Neural cell (in vitro differentiated cells): ENCODE results near the gene FDPS. TPM values are rescaled to one million over a fixed set of nuclear protein-coding genes. Genes with fewer than 3 reads are reported as not detected.
A peak's percentile ranks its signal among the peaks of the same experiment; 100 is the strongest.

ENCODE experiments used
- H2AFZ ChIP-seq: fragments of 200-600, 300-800 bp; sonication (generic), shearing (Covaris generic); 2 replicates; pipeline ENCODE4 v1.6.0; 2014; ENCODE audit warnings: low read depth, mild to moderate bottlenecking, antibody characterized with exemption, low read length, moderate library complexity
- H3F3A ChIP-seq: fragments of 200-600 bp; shearing (Covaris generic); 2 replicates; pipeline ENCODE4 v1.6.1; 2016; ENCODE audit warnings: mild to moderate bottlenecking, moderate library complexity, mixed read lengths, antibody characterized with exemption, low read length; ENCODE audit not compliant: insufficient read depth, poor library complexity, severe bottlenecking
- H3K27ac ChIP-seq: fragments of 200-600, 300-800 bp; sonication (generic), shearing (Covaris generic); 2 replicates; pipeline ENCODE4 v1.5.1; 2014; ENCODE audit warnings: mild to moderate bottlenecking, low read length, moderate library complexity
- H3K27me3 ChIP-seq: fragments of 300-800, 200-600 bp; sonication (generic), shearing (Covaris generic); 2 replicates; pipeline ENCODE4 v1.6.0; 2014; ENCODE audit warnings: mild to moderate bottlenecking, low read depth, low read length, moderate library complexity; ENCODE audit not compliant: insufficient read depth
- H3K36me3 ChIP-seq: fragments of 300-800, 200-600 bp; sonication (generic), shearing (Covaris generic); 2 replicates; pipeline ENCODE4 v1.5.1; 2014; ENCODE audit warnings: mild to moderate bottlenecking, antibody characterized with exemption, low read length, moderate library complexity; ENCODE audit not compliant: insufficient read depth
- H3K4me2 ChIP-seq: fragments of 300-800, 200-600 bp; sonication (generic), shearing (Covaris generic); 2 replicates; pipeline ENCODE4 v1.6.0; 2014; ENCODE audit warnings: mild to moderate bottlenecking, low read length
- H3K4me3 ChIP-seq: fragments of 300-800, 200-600 bp; sonication (generic), shearing (Covaris generic); 2 replicates; pipeline ENCODE4 v1.5.1; 2014; ENCODE audit warnings: mild to moderate bottlenecking, low read length, moderate library complexity
- H3K79me2 ChIP-seq: fragments of 200-600 bp; shearing (Covaris generic); replicated peaks from 2 replicates; pipeline ENCODE4 v1.6.0; 2014; ENCODE audit warnings: mild to moderate bottlenecking, low read length, moderate library complexity; ENCODE audit not compliant: insufficient read depth
- H3K9ac ChIP-seq: fragments of 300-800, 200-600 bp; sonication (generic), shearing (Covaris generic); 2 replicates; pipeline ENCODE4 v1.6.1; 2016; ENCODE audit warnings: mild to moderate bottlenecking, low read length, mixed read lengths
- H3K9me2 ChIP-seq: fragments of 200-600 bp; shearing (Covaris generic); 2 replicates; pipeline ENCODE4 v1.6.1; 2016; ENCODE audit warnings: mild to moderate bottlenecking, low read length, mixed read lengths; ENCODE audit not compliant: insufficient read depth
- H3K9me3 ChIP-seq: fragments of 200-600, 300-800 bp; sonication (generic), shearing (Covaris generic); 2 replicates; pipeline ENCODE4 v1.6.1; 2016; ENCODE audit warnings: mild to moderate bottlenecking, mixed run types, low read length, moderate library complexity, mixed read lengths
- H4K20me1 ChIP-seq: fragments of 200-600 bp; shearing (Covaris generic); 2 replicates; pipeline ENCODE4 v1.6.1; 2016; ENCODE audit warnings: mild to moderate bottlenecking, mixed run types; ENCODE audit not compliant: insufficient read depth
- EP300 ChIP-seq: fragments of 450-650 bp; conservative IDR thresholded peaks from 2 replicates; pipeline ENCODE4 v1.6.1; 2014; ENCODE audit warnings: antibody characterized with exemption, mild to moderate bottlenecking, moderate library complexity; ENCODE audit not compliant: poor library complexity, severe bottlenecking
- EZH2 ChIP-seq: fragments of 200-600, 300-800 bp; shearing (Covaris generic), sonication (generic); IDR thresholded peaks from 2 replicates; pipeline ENCODE4 v1.6.1; 2014; ENCODE audit warnings: antibody characterized with exemption, low read length, borderline replicate concordance, mild to moderate bottlenecking; ENCODE audit not compliant: insufficient read depth, poor library complexity, severe bottlenecking
- MXI1 ChIP-seq: fragments of 450-650 bp; conservative IDR thresholded peaks from 2 replicates; pipeline ENCODE4 v1.6.1; 2014; ENCODE audit warnings: antibody characterized with exemption, mild to moderate bottlenecking; ENCODE audit not compliant: poor library complexity, severe bottlenecking
- POLR2AphosphoS5 ChIP-seq: IDR thresholded peaks from 2 replicates; pipeline ENCODE4 v1.6.1; 2012
- RAD21 ChIP-seq: fragments of 450-650 bp; conservative IDR thresholded peaks from 2 replicates; pipeline ENCODE4 v1.6.1; 2014; ENCODE audit warnings: antibody characterized with exemption, mild to moderate bottlenecking, moderate library complexity
- SMC3 ChIP-seq: fragments of 450-650 bp; conservative IDR thresholded peaks from 2 replicates; pipeline ENCODE4 v1.6.1; 2014; ENCODE audit warnings: antibody characterized with exemption, mild to moderate bottlenecking, moderate library complexity; ENCODE audit not compliant: poor library complexity
- TAF1 ChIP-seq: IDR thresholded peaks from 2 replicates; pipeline ENCODE4 v1.6.1; 2012; ENCODE audit warnings: low read depth
- polyA plus RNA-seq: library from polyadenylated mRNA; depleted of rRNA; stranded (reverse); fragments of >200 nt; gene quantifications from 2 replicates; pipeline ENCODE4 v1.2.3, GENCODE V29; 2014
- TF ChIP-seq, protein P1 (sequence below): IDR thresholded peaks from 2 replicates; pipeline ENCODE4 v1.6.1; 2012; ENCODE audit warnings: borderline replicate concordance
- TF ChIP-seq, protein P2 (sequence below): fragments of 450-650 bp; IDR thresholded peaks from 2 replicates; pipeline ENCODE4 v1.5.1; 2014; ENCODE audit warnings: antibody characterized with exemption, mild to moderate bottlenecking, moderate library complexity; ENCODE audit not compliant: poor library complexity, severe bottlenecking

FDPS gene
- polyA plus RNA-seq, 1 donor from 2014 or later = 235 TPM

DNA sequence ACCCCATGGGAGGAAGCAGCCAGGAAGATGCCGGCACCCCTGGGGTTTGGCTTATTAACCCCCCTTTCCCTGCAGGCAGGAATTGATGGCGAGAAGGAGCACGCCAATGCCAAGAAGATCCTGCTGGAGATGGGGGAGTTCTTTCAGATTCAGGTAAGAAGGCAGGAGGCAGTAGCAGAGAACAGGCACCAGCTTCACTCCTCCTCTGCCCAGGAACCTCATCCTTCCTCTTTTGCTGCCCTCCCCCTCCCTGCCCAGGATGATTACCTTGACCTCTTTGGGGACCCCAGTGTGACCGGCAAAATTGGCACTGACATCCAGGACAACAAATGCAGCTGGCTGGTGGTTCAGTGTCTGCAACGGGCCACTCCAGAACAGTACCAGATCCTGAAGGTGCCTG is 10.9 kb downstream of the FDPS start:
- TF ChIP-seq, protein P1, sequence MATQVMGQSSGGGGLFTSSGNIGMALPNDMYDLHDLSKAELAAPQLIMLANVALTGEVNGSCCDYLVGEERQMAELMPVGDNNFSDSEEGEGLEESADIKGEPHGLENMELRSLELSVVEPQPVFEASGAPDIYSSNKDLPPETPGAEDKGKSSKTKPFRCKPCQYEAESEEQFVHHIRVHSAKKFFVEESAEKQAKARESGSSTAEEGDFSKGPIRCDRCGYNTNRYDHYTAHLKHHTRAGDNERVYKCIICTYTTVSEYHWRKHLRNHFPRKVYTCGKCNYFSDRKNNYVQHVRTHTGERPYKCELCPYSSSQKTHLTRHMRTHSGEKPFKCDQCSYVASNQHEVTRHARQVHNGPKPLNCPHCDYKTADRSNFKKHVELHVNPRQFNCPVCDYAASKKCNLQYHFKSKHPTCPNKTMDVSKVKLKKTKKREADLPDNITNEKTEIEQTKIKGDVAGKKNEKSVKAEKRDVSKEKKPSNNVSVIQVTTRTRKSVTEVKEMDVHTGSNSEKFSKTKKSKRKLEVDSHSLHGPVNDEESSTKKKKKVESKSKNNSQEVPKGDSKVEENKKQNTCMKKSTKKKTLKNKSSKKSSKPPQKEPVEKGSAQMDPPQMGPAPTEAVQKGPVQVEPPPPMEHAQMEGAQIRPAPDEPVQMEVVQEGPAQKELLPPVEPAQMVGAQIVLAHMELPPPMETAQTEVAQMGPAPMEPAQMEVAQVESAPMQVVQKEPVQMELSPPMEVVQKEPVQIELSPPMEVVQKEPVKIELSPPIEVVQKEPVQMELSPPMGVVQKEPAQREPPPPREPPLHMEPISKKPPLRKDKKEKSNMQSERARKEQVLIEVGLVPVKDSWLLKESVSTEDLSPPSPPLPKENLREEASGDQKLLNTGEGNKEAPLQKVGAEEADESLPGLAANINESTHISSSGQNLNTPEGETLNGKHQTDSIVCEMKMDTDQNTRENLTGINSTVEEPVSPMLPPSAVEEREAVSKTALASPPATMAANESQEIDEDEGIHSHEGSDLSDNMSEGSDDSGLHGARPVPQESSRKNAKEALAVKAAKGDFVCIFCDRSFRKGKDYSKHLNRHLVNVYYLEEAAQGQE = no peak
- TF ChIP-seq MXI1 (no peak), RAD21 (no peak), SMC3 (no peak), POLR2AphosphoS5 (no peak), EZH2 (no peak), EP300 (no peak), TAF1 (no peak)
- TF ChIP-seq, protein P2, sequence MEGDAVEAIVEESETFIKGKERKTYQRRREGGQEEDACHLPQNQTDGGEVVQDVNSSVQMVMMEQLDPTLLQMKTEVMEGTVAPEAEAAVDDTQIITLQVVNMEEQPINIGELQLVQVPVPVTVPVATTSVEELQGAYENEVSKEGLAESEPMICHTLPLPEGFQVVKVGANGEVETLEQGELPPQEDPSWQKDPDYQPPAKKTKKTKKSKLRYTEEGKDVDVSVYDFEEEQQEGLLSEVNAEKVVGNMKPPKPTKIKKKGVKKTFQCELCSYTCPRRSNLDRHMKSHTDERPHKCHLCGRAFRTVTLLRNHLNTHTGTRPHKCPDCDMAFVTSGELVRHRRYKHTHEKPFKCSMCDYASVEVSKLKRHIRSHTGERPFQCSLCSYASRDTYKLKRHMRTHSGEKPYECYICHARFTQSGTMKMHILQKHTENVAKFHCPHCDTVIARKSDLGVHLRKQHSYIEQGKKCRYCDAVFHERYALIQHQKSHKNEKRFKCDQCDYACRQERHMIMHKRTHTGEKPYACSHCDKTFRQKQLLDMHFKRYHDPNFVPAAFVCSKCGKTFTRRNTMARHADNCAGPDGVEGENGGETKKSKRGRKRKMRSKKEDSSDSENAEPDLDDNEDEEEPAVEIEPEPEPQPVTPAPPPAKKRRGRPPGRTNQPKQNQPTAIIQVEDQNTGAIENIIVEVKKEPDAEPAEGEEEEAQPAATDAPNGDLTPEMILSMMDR = no peak
- H3K9me3 ChIP-seq = no peaks in the 10 kb centered on the region
- H4K20me1 ChIP-seq = peaks cover 2% of the 10 kb centered on the region
- H3K36me3 ChIP-seq = no peaks in the 10 kb centered on the region
- no peak overlapping the region for H3K4me3 ChIP-seq
- H3K27me3 ChIP-seq = no peaks in the 10 kb centered on the region
- H3K79me2 ChIP-seq = peaks cover 28% of the 10 kb centered on the region
- no peak overlapping the region for H2AFZ ChIP-seq
- no peak overlapping the region for H3K27ac ChIP-seq
- H3K9ac ChIP-seq = no peak overlapping the region
- H3K9me2 ChIP-seq = no peaks in the 10 kb centered on the region
- H3K4me2 ChIP-seq = no peak overlapping the region
- H3F3A ChIP-seq = no peaks in the 10 kb centered on the region

DNA sequence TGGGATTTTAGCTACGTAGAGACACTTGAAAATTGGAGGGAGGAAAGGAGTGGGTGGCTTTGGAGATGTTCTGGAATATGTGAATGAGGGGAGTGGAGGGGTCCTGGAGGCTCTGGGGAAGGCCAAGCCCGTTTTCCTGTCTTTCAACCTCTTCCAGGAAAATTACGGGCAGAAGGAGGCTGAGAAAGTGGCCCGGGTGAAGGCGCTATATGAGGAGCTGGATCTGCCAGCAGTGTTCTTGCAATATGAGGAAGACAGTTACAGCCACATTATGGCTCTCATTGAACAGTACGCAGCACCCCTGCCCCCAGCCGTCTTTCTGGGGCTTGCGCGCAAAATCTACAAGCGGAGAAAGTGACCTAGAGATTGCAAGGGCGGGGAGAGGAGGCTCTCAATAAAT is 11.6 kb downstream of the FDPS start:
- H3K4me2 ChIP-seq = peak overlapping the region; percentile 44
- H2AFZ ChIP-seq = peak overlapping the region; percentile 65
- peak overlapping the region; percentile 79 for H3K27ac ChIP-seq
- no peaks in the 10 kb centered on the region for H3K36me3 ChIP-seq
- H3K9me2 ChIP-seq = no peaks in the 10 kb centered on the region
- H3K9me3 ChIP-seq = no peaks in the 10 kb centered on the region
- peaks cover 7% of the 10 kb centered on the region for H4K20me1 ChIP-seq
- no peaks in the 10 kb centered on the region for H3K27me3 ChIP-seq
- TF ChIP-seq TAF1 (no peak), EP300 (no peak), MXI1 (no peak), POLR2AphosphoS5 (no peak), RAD21 (no peak), SMC3 (no peak), EZH2 (no peak)
- TF ChIP-seq, protein P1 = no peak
- TF ChIP-seq, protein P2 = no peak
- peak overlapping the region; percentile 90 for H3K4me3 ChIP-seq
- peaks cover 28% of the 10 kb centered on the region for H3K79me2 ChIP-seq
- H3K9ac ChIP-seq = peak overlapping the region; percentile 91
- H3F3A ChIP-seq = no peaks in the 10 kb centered on the region
